ENCODE measurements around the gene LBHD2.

DNA sequence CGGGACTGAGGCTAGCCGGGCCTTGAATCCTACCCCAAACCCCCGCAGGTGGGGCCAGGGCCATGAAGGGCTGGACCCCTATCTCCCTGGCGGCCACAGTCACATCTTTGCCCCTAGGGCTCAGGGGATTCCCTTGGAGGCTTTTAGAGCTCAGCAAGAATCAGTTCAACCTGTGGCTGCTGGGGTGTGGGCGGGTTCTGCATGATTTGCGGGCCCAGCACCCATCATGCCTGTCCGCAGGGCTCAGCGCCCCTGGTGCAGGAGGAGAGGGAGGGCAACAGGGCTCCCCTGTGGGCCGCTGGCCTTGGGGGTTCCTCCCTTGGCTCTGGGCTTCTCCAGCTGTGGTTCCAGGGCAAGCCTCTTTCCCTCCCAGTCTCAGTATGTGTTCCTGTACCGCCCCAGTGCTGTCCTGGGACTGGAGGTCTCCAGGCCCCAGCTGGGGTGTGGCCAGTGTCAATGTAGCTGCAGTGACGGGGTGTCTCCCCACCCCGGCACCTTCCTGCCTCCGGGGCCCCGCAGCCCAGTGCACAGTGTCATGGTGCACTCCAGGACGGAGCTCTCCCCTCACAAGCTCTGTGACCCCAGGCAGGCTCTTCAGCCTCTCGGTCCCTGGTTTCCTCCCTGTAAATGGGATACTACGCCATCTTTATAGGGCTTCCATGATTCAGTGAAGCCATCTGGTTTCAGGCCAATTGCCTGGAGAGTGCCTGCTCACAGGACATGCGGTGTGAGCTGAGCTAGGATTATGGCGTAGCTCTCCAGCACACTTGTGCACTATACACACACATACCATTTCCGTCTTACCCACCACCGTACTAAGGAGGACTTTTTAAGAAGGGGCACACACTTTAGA, 9.9 kb upstream of the LBHD2 start:
- TF ChIP-seq, protein P1, sequence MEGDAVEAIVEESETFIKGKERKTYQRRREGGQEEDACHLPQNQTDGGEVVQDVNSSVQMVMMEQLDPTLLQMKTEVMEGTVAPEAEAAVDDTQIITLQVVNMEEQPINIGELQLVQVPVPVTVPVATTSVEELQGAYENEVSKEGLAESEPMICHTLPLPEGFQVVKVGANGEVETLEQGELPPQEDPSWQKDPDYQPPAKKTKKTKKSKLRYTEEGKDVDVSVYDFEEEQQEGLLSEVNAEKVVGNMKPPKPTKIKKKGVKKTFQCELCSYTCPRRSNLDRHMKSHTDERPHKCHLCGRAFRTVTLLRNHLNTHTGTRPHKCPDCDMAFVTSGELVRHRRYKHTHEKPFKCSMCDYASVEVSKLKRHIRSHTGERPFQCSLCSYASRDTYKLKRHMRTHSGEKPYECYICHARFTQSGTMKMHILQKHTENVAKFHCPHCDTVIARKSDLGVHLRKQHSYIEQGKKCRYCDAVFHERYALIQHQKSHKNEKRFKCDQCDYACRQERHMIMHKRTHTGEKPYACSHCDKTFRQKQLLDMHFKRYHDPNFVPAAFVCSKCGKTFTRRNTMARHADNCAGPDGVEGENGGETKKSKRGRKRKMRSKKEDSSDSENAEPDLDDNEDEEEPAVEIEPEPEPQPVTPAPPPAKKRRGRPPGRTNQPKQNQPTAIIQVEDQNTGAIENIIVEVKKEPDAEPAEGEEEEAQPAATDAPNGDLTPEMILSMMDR (IDR thresholded peaks at IDR 0.05; ENCODE audit: insufficient read depth, low read depth, low read length): no peak
- TF ChIP-seq EZH2 (IDR thresholded peaks at IDR 0.05; ENCODE audit: insufficient read depth, low read length): no peak

All from astrocyte (in vitro differentiated cells and primary cell).